ENCODE measurements around the gene HMSD.
A peak's percentile ranks its signal among the peaks of the same experiment; 100 is the strongest.
"Not testable (repeated sequence)": the region's sequence is repeated elsewhere in the genome, so short reads cannot be mapped to it uniquely, and the experiment has no call there.

The HMSD gene, protein sequence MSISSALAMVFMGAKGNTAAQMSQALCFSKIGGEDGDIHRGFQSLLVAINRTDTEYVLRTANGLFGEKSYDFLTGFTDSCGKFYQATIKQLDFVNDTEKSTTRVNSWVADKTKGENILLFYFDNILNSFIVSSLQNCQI

DNA sequence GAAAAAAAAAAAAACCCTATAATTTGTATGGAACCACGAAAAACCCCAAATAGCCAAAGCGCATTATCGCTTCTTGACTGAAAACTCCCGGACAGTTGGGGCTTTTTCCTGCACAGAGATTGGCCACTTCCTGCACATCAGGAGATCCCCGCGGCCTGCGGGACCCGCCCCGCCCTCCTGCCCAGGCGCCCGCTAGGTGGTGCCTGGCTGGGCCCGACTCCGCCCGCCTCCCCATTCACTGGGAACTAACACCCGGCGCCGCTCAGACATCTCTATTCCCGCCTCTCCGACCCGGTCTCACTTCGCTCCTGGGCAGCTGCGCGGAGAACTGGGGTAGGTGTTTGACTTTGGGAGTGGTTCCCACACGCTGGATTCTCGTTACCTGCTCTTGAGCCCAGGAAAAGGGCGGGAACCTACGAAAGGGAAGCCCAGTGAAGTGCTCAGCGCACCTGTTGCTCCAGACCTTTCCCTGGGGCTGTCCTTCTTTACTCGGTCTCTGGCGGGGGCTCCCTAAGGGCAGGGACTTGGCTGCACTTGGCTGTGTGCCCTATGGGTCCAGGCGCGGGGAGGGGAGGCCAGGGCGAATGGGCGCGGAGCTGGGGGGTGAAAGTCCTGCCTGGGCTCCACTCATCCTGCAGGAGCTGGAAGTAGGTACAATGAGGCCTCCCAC is at the start of gene HMSD:
Gene HMSD (plus strand): TSS at position 234 of the 670 bp plus-strand sequence. CDS start 4,155 bp downstream, outside the sequence.
- peak; percentile 67 for DNase-seq

DNA sequence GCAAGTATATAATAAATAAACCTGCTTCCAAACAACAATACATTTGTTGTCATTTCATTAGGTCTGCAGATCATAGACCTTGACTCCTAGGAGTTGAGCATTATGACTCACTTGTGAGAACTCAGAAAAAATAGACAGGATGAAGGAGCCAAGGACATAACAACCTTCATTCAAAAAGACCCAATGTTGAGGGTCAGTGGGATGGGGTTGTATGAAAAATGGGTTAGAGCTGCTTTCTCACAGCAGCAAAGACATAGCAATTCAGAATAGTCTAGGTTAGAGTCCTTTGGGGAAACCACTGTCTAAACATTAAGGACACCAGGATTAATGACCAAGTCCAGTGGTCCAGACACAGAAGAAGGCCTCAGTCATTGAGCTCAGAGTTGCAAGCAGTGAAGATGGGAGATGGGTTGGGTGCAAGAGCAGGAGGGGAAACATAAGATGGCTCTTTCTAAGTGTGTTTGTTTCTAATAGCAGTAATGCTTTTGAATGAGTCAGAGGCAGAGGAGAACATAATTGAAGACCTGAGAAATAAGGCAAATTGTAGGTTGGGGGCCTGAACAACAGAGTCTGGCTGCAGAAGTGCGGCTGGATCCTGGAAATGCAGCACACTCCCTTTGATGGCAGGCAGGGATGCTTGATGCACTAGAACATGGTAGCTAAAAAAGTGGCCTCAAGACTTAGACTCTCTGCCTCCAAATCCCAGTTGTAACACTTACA is 45.1 kb upstream of the HMSD start:
- no peak for DNase-seq

GRCh38 chr18:63904694-63905093 is 44.4 kb upstream of the HMSD start:
- DNase-seq: no peak

- DNase-seq: no peak
Measured at GRCh38 chr18:63905361-63905760, 43.7 kb upstream of the HMSD start.

DNA sequence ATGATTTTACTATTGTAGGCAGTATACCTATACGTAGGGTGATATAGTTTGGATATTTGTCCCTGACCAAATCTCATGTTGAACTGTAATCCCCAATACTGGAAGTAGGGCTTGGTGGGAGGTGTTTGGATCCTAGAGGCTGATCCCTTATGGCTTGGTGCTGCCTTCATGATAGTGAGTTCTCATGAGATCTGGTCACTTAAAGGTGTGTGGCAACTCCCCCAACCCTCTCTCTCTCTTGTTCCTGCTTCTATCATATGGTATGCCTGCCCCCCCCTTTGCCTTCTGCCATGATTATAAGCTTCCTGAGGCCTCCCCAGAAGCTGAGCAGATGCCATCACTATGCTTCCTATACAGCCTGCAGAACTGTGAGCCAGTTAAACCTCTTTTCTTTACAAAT is 43.0 kb upstream of the HMSD start:
- DNase-seq: no peak

- DNase-seq: no peak
Measured at GRCh38 chr18:63907664-63908063, 41.4 kb upstream of the HMSD start, which contains the start of gene SERPINB10. Gene SERPINB10 (plus strand): TSS chr18:63907958. CDS start chr18:63915511, 7,553 bp downstream.

- DNase-seq: no peak
Measured at GRCh38 chr18:63908858-63909257, 40.2 kb upstream of the HMSD start.

- DNase-seq: no peak
Measured at GRCh38 chr18:63909870-63910269, 39.2 kb upstream of the HMSD start.

GRCh38 chr18:63917817-63918216 is 31.3 kb upstream of the HMSD start:
- no peak for DNase-seq

DNA sequence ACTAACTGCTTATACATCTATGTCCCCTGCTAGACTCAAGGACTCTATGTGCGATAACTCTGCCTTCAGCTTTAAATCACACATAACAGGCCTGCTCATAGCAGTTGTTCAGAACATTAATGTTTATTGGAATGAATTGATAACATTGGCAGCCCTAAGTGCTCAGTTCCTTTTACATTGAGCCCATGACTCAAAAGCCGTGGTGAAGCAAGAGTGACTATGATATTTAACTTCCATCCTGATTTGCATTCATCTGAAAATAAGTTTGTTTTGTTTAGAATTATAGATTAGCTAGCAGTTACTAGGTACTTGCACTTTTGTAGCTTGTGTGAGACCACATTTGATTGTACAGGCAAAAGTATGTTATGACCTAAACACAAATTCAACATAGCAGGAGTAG is 27.1 kb upstream of the HMSD start:
- no peak for DNase-seq

GRCh38 chr18:63924551-63924950 is 24.6 kb upstream of the HMSD start:
- DNase-seq: no peak

GRCh38 chr18:63928331-63928730 is 20.8 kb upstream of the HMSD start:
- no peak for DNase-seq

DNA sequence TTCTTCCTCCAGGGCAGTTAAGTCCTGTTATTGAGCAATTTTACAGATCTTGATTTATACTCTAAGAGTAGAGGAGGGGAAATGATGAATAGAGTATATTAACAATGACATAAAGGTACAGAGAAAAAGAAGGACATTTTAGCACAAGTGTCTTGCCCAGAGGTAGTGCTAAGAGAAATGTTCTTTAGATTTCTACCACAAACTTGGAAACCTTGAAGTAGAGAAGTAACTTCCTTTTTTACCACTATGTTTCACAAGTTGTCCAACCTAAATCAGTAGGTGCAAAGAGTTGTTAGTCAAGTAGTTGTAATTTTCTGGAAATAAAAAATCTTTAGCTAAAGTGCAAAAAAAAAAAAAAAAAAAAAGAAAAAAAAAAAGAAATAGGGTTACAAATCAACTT is 19.7 kb upstream of the HMSD start:
- DNase-seq: not testable (repeated sequence)

GRCh38 chr18:63930773-63931354 is 18.2 kb upstream of the HMSD start:
- DNase-seq: no peak

DNA sequence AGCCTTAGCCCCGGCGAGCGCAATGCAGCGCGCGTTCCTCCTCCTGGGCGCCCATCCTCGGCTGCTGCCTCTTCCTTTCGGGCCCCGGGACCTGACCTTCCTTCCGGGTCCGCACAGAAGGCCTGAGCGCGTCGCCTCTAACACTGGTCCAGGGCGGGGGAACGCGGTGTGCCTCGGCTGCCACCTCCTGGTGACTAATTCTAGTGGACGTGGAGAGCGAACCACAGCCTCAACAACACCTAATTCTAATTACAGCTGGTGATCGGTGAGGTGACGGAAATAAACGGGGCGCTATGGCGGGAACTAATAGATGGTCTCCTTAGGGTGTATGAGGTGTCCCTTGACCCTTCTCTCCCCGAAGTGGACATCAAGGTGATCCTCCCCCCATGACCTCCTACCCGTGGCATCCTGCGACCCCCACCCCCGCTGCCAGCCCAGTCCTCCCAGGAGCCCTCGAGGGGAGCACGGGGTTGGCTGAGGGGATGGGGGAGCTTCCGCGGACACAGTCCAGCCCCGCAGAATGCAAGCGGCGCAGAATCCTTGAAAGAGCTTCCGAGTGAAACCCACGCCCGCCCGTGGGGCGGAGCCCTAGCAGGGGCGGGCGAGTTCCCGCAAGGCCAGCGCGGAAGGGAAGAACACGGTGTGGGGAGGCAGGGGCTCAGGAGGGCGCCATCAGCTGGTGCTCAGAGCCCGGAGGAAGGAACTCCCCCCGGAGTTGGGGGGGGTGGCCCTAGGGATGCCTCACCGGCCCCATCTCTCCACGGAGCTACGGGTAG is 12.8 kb upstream of the HMSD start:
- peak; percentile 59 for DNase-seq

GRCh38 chr18:63936932-63937393 is 12.1 kb upstream of the HMSD start:
- DNase-seq: no peak

DNA sequence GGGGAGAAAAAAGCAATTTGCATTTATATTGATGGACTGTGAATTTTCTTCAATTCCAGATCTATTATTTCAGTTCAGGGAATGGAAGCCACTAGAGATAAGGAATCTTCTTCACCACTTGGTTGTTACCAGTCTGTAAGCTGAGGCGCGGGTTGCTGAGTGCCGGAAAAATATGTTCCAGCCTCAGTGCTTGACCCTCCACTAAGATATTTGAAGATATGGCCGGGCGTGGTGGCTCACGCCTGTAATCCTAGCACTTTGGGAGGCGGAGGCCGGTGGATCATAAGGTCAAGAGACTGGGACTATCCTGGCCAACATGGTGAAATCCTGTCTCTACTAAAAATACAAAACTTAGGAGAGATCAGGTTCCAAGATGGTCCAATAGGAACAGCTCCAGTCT is 9.1 kb upstream of the HMSD start:
- no peak for DNase-seq

GRCh38 chr18:63940543-63941050 is 8.5 kb upstream of the HMSD start:
- DNase-seq: not testable (repeated sequence)

- no peak for DNase-seq
Measured at GRCh38 chr18:63947051-63947790, 1.9 kb upstream of the HMSD start.

DNA sequence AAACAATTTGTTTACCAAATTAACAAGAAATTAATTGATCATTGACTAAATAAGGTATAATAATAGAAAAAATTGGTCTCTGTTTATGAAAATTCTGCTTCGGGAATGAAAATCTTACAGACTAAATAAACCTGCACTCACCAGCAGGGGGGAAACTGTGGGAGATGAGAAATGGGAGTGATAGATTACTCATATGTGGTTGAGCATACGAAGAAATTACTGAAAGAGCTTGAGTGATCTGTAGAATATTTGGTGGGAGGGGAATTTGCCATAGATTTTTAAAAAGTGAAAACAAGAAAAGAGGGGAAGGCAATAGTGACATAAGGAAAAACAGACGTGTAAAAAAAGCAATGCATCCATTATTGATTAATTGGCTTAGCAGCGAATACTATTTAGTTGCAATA is 2.2 kb downstream of the HMSD start:
- no peak for DNase-seq

GRCh38 chr18:63953811-63954210 is 4.7 kb downstream of the HMSD start:
- no peak for DNase-seq

GRCh38 chr18:63956755-63957154 is 7.7 kb downstream of the HMSD start:
- no peak for DNase-seq

All from NCI-H1436 (cell line).